Hematopoietic multipotent progenitor cell treated with erythropoietin and hydrocortisone succinate and interleukin-3 and kit ligand, for 6 days (in vitro differentiated cells): ENCODE data around the gene OST4.

Experiments used
- DNase-seq: peaks from one replicate; pipeline ENCODE4 v3.0.0-alpha.2; 2015

The OST4 gene

DNA sequence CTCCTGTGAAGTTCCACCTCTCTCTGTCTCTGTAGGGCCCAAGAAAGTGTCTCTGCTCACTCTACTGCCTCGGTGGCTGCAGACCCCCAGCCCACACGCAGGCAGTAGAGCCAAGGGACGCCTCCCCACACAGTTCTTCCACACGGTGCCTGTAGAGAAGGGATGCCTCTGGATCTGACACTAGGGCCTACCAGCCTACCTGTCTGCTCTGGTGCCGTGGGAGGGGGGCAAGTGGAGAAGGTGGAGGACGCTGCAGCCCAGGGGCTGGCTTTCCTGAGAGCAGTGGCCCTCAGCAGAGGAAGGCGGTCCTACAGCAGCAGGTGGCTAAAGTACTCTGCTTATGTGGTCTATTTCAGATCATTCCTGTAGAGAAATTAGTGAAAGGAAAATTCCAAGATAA lies 47.7 kb downstream of the OST4 start:
- DNase-seq = no peak

DNA sequence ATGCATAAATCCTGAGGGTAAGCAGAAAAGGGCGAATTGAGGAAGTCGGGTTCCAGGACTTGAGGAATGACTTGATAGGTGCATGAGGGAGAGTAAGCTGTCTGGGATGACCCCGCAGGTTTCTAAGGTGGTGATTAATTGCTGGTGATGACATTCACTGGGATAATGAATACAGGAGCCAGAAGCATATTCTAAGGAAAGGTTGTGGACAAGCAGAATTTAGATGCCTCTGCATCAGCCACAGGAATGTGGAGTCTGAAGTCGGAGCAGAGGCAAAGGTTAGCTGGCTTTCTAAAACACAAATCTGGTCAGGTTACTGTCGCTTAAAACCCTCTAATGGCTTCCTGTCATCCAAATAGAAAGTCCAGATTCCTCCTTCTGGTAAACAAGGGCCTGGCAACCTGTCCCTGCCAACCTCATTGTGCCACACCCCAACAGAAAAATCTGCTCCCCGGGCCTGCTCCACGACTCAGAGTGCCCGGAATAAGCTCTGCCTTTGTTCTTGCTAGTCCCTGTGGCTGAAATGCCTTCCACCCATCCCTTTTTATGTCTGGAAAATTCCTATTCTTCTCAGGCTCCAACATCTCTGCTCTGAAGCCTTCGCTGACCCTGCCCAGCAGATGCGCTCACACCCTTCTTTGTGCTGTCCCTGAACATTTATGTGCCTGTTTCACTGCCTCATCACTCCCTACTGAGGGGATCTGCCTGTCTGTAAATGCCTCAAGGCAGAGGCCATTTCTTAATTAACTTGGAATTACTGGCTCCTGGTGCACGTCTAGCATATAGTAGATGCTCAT lies 50.0 kb downstream of the OST4 start:
- DNase-seq = no peak
